IMR-90 (cell line): Measurements from ENCODE around the gene ZNF639. TPM values are rescaled to one million over a fixed set of nuclear protein-coding genes. Genes with fewer than 3 reads are reported as not detected.

Source experiments
- ATAC-seq: fragments of 200-7000 bp; cut with Tn5 transposase; 2 replicates; pipeline ENCODE4 v1.9.1; 2020; ENCODE audit warnings: low read depth, mild to moderate bottlenecking, moderate library complexity
- BruUV-seq: library from RNA; stranded (reverse); fragments of 400-500 nt; replicated peaks from 2 replicates; lab custom pipeline; 2021; lab: Mats Ljungman, UMichigan
- CTCF ChIA-PET: fragments of 300-600 bp; formaldehyde crosslinking; extraction: SDS; loops from one replicate; lab custom pipeline; 2021; ENCODE audit warnings: antibody characterized with exemption; lab: Yijun Ruan, JAX
- POLR2A ChIA-PET: fragments of 300-600 bp; sonication (Branson Sonifier 250); formaldehyde crosslinking; loops from one replicate; lab custom pipeline; 2022; ENCODE audit warnings: antibody characterized with exemption; ENCODE audit not compliant: unreplicated experiment; lab: Charles Lee
- DNase-seq: peaks from one replicate; pipeline ENCODE4 v3.0.0; 2013
- H2AFZ ChIP-seq: replicated peaks from 2 replicates; pipeline ENCODE3; 2013; ENCODE audit warnings: low read length, mild to moderate bottlenecking; ENCODE audit not compliant: poor library complexity
- H2AK5ac ChIP-seq: 2 replicates; pipeline ENCODE4 v1.6.1; 2013; ENCODE audit warnings: low read depth, low read length, inconsistent platforms
- H2AK9ac ChIP-seq: replicated peaks from 2 replicates; pipeline ENCODE3; 2013; ENCODE audit warnings: mild to moderate bottlenecking, low read depth, low read length, moderate library complexity; ENCODE audit not compliant: poor library complexity
- H2BK120ac ChIP-seq: 2 replicates; pipeline ENCODE4 v1.6.1; 2013; ENCODE audit warnings: low read depth, low read length, inconsistent platforms
- H2BK15ac ChIP-seq: 3 replicates; pipeline ENCODE4 v1.6.1; 2013; ENCODE audit warnings: low read depth, low read length, inconsistent platforms
- H2BK20ac ChIP-seq: 2 replicates; pipeline ENCODE4 v1.6.1; 2013; ENCODE audit warnings: low read depth, mild to moderate bottlenecking, inconsistent platforms, low read length, moderate library complexity
- H2BK5ac ChIP-seq: 2 replicates; pipeline ENCODE4 v1.6.1; 2013; ENCODE audit warnings: mild to moderate bottlenecking, low read depth, low read length, inconsistent platforms; ENCODE audit not compliant: poor library complexity, severe bottlenecking
- H3K14ac ChIP-seq: replicated peaks from 2 replicates; pipeline ENCODE4 v1.6.1; 2013; ENCODE audit warnings: low read depth, low read length, inconsistent platforms
- H3K18ac ChIP-seq: 2 replicates; pipeline ENCODE4 v1.6.1; 2013; ENCODE audit warnings: low read depth, low read length, control low read depth
- H3K23ac ChIP-seq: 2 replicates; pipeline ENCODE4 v1.6.1; 2013; ENCODE audit warnings: low read depth, low read length, inconsistent platforms
- H3K27ac ChIP-seq: 2 replicates; pipeline ENCODE4 v1.5.1; 2013; ENCODE audit warnings: mild to moderate bottlenecking, control low read depth, low read length; ENCODE audit not compliant: insufficient read depth
- H3K27me3 ChIP-seq: 2 replicates; pipeline ENCODE4 v1.6.1; 2013; ENCODE audit warnings: low read length; ENCODE audit not compliant: control insufficient read depth, insufficient read depth
- H3K36me3 ChIP-seq: 2 replicates; pipeline ENCODE4 v1.6.1; 2013; ENCODE audit warnings: low read length, mixed read lengths; ENCODE audit not compliant: control insufficient read depth, insufficient read depth
- H3K4ac ChIP-seq: 2 replicates; pipeline ENCODE4 v1.6.1; 2013; ENCODE audit warnings: low read depth, low read length, inconsistent platforms
- H3K4me1 ChIP-seq: 2 replicates; pipeline ENCODE4 v1.6.1; 2013; ENCODE audit warnings: low read length, mixed read lengths; ENCODE audit not compliant: control insufficient read depth, insufficient read depth
- H3K4me2 ChIP-seq: 2 replicates; pipeline ENCODE4 v1.6.1; 2013; ENCODE audit warnings: low read depth, mild to moderate bottlenecking, control low read depth, low read length, moderate library complexity
- H3K4me3 ChIP-seq: 2 replicates; pipeline ENCODE4 v1.5.1; 2013; ENCODE audit warnings: low read depth, mild to moderate bottlenecking, control low read depth, low read length, moderate library complexity; ENCODE audit not compliant: insufficient read depth
- H3K56ac ChIP-seq: 2 replicates; pipeline ENCODE4 v1.6.1; 2013; ENCODE audit warnings: low read length, inconsistent platforms; ENCODE audit not compliant: insufficient read depth; ENCODE audit errors: extremely low read depth
- H3K79me1 ChIP-seq, 2 experiments: 2 replicates each; pipeline ENCODE4 v1.6.1; 2013; ENCODE audit warnings: low read length in 2 of 2, inconsistent platforms in 1 of 2, low read depth in 1 of 2
- H3K9ac ChIP-seq: 2 replicates; pipeline ENCODE4 v1.6.1; 2013; ENCODE audit warnings: low read depth, low read length, control low read depth
- H3K9me1 ChIP-seq: 2 replicates; pipeline ENCODE4 v1.6.1; 2013; ENCODE audit warnings: low read length, inconsistent platforms; ENCODE audit not compliant: insufficient read depth
- H3K9me3 ChIP-seq: 2 replicates; pipeline ENCODE4 v1.6.1; 2013; ENCODE audit warnings: low read length; ENCODE audit not compliant: control insufficient read depth, insufficient read depth
- H4K20me1 ChIP-seq: 2 replicates; pipeline ENCODE4 v1.6.1; 2013; ENCODE audit warnings: low read length, inconsistent platforms; ENCODE audit not compliant: insufficient read depth
- H4K5ac ChIP-seq: 2 replicates; pipeline ENCODE4 v1.6.1; 2013; ENCODE audit warnings: mild to moderate bottlenecking, low read depth, low read length, control low read depth
- H4K8ac ChIP-seq, 2 experiments: 2 replicates each; pipeline ENCODE4 v1.6.1; 2013; ENCODE audit warnings: low read depth in 2 of 2, low read length in 2 of 2, control low read depth in 1 of 2, inconsistent platforms in 1 of 2
- H4K91ac ChIP-seq: 2 replicates; pipeline ENCODE4 v1.6.1; 2013; ENCODE audit warnings: low read depth, low read length, inconsistent platforms; ENCODE audit not compliant: insufficient read depth
- FOS ChIP-seq: fragments of 150-350 bp; IDR thresholded peaks from 2 replicates; pipeline ENCODE4 v1.6.1; 2016; ENCODE audit warnings: low read depth, low read length
- MAFK ChIP-seq: IDR thresholded peaks from 2 replicates; pipeline ENCODE4 v1.6.1; 2012; ENCODE audit warnings: low read depth, low read length, improper control_type of control experiment
- RAD21 ChIP-seq: IDR thresholded peaks from 2 replicates; pipeline ENCODE4 v1.6.1; 2012; ENCODE audit warnings: low read length, improper control_type of control experiment
- RCOR1 ChIP-seq: IDR thresholded peaks from 2 replicates; pipeline ENCODE4 v1.6.1; 2012; ENCODE audit warnings: mild to moderate bottlenecking, low read length, improper control_type of control experiment; ENCODE audit not compliant: insufficient replicate concordance
- WGBS, 2 experiments: methylation state at CpG; one replicate each; pipeline versions ENCODE4 v1.1.5 to v1.1.7; 2013; ENCODE audit warnings: missing lambda C conversion rate in 2 of 2; ENCODE audit not compliant: insufficient read length in 1 of 2; ENCODE audit errors: extremely low coverage in 2 of 2; 5-methylcytosine and 5-hydroxymethylcytosine counted together
- dilution Hi-C: fragments of 300-500 bp; cut with HindIII; formaldehyde crosslinking; loops from one replicate; pipeline ENCODE4 v1.14.3; 2018; ENCODE audit warnings: low sequenced_read_pairs; ENCODE audit not compliant: unreplicated experiment
- in situ Hi-C: fragments of 300-500 bp; cut with MboI; formaldehyde crosslinking; loops from 3 replicates; pipeline ENCODE4 v1.14.3; 2019; ENCODE audit warnings: low sequenced_read_pairs, inconsistent platforms, mixed read lengths
- intact Hi-C: fragments of 100-400 bp; cut with micrococcal nuclease; formaldehyde crosslinking; loops from 2 replicates; pipeline ENCODE4 v1.10.0; 2022
- polyA plus RNA-seq, 3 experiments: library from polyadenylated mRNA; depleted of rRNA; stranded (reverse); fragments of >200 nt; gene quantifications; 2 replicates each; pipeline ENCODE4 v1.2.3, GENCODE V29; 2012; ENCODE audit warnings: low replicate concordance in 1 of 3
- total RNA-seq: library from RNA; depleted of rRNA; stranded (reverse); fragments of >200 nt; gene quantifications from 2 replicates; pipeline ENCODE4 v1.2.3, GENCODE V29; 2012
- TF ChIP-seq, protein P1 (sequence below): conservative IDR thresholded peaks from 2 replicates; pipeline ENCODE4 v1.5.1; 2012; ENCODE audit warnings: mild to moderate bottlenecking, low read depth, low read length, improper control_type of control experiment
- TF ChIP-seq, protein P2 (sequence below): fragments of 150-350 bp; IDR thresholded peaks from 2 replicates; pipeline ENCODE4 v1.6.1; 2017; ENCODE audit warnings: mild to moderate bottlenecking, antibody characterized with exemption, low read length, low read depth

ZNF639 gene
- total and polyA plus RNA-seq, 2 of the 4 experiments (the other 2 are of a cell fraction) = 15.9 to 50.5 TPM

DNA sequence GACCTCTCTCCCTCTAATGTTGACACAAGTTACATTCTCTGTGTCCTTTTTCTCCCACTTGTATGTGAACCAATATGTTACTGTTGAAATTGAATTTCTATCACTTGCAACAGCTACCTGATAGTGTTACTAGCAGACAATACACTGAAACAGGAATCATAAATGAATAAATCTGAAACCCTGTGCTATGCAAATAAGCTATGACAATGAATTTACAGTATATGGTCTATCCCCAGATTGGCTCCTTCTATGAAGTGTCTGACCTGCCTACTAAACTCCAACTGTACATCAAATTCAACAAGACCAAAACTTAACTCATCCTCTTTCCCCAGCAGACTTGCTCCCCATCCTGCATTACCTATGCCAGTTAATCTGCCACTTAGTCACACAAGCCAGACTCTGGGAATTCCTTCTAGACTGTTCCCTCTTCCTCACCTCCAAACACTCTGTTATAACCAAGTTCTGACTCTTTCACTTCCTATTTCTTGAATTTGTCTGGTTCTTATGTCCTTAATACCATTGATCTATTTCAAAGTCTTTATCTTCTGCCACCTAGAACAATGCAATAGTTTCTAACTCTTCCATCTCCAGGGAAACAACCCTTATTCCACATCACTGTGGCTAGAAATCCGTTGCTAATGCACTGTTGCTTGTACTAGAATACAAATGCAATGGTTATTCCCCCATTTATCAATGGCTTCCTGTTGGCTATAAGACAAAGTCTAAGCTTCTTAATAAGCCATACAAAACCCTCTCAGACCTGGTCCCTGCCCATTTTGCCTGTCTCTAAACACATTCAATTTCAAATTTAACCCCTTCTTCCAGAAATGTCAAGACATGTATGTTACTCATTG, 13.4 kb upstream of the ZNF639 start (continued):
- TF ChIP-seq FOS = no peak

- DNase-seq (no peak), ATAC-seq (no peak)
- H3K4ac ChIP-seq = no peak overlapping the region
- peaks cover 6% of the 10 kb centered on the region; the same call in 1 of the 2 replicates for H4K20me1 ChIP-seq
- no peaks in the 10 kb centered on the region for H3K9me1 ChIP-seq
- peaks cover 2 to 3% of the 10 kb centered on the region in 2 experiments; a peak in 1 of 4 replicates for H3K79me1 ChIP-seq
- no peak overlapping the region for H3K56ac ChIP-seq
- H3K9ac ChIP-seq = no peak overlapping the region
- H2BK120ac ChIP-seq = no peak overlapping the region
- no peak overlapping the region for H2AFZ ChIP-seq
- no peak overlapping the region for H3K27ac ChIP-seq
- no peaks in the 10 kb centered on the region for H3K27me3 ChIP-seq
- H2AK5ac ChIP-seq = no peak overlapping the region
- H4K91ac ChIP-seq = no peak overlapping the region
- H2BK15ac ChIP-seq = no peak overlapping the region
- POLR2A ChIA-PET = no interaction called here
- CTCF ChIA-PET = no interaction called here
- H2AK9ac ChIP-seq = no peak overlapping the region
- no peak overlapping the region for H3K18ac ChIP-seq
- H2BK5ac ChIP-seq = no peak overlapping the region
- H3K23ac ChIP-seq = no peak overlapping the region
- no TSS peak for BruUV-seq
- TF ChIP-seq, protein P1, sequence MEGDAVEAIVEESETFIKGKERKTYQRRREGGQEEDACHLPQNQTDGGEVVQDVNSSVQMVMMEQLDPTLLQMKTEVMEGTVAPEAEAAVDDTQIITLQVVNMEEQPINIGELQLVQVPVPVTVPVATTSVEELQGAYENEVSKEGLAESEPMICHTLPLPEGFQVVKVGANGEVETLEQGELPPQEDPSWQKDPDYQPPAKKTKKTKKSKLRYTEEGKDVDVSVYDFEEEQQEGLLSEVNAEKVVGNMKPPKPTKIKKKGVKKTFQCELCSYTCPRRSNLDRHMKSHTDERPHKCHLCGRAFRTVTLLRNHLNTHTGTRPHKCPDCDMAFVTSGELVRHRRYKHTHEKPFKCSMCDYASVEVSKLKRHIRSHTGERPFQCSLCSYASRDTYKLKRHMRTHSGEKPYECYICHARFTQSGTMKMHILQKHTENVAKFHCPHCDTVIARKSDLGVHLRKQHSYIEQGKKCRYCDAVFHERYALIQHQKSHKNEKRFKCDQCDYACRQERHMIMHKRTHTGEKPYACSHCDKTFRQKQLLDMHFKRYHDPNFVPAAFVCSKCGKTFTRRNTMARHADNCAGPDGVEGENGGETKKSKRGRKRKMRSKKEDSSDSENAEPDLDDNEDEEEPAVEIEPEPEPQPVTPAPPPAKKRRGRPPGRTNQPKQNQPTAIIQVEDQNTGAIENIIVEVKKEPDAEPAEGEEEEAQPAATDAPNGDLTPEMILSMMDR = no peak
- TF ChIP-seq RAD21 (no peak), RCOR1 (no peak), MAFK (no peak)
- TF ChIP-seq, protein P2, sequence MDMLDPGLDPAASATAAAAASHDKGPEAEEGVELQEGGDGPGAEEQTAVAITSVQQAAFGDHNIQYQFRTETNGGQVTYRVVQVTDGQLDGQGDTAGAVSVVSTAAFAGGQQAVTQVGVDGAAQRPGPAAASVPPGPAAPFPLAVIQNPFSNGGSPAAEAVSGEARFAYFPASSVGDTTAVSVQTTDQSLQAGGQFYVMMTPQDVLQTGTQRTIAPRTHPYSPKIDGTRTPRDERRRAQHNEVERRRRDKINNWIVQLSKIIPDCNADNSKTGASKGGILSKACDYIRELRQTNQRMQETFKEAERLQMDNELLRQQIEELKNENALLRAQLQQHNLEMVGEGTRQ = no peak
- H3K36me3 ChIP-seq = no peaks in the 10 kb centered on the region
- intact Hi-C loops = no loop called here
- dilution Hi-C loops = no loop called here
- no peaks in the 10 kb centered on the region for H3K9me3 ChIP-seq
- H4K5ac ChIP-seq = no peak overlapping the region
- 79% methylated on average over 2 of the region's 2 CpGs; no CpG with 5 or more reads in 1 of the 2 experiments for WGBS, 2 experiments
- no peak overlapping the region for H2BK20ac ChIP-seq
- peaks cover 1% of the 10 kb centered on the region; the same call in 1 of the 2 replicates for H3K4me1 ChIP-seq
- H3K14ac ChIP-seq = no peak overlapping the region
- H3K4me3 ChIP-seq = no peak overlapping the region
- H3K4me2 ChIP-seq = no peak overlapping the region
- in situ Hi-C loops = loop anchor here (5.0 to 10.0 kb wide), 3 partner anchors 214 to 874 kb away; no protein-coding TSS in a partner anchor
- no peak overlapping the region for H4K8ac ChIP-seq
These were observed 4.0 kb upstream of the ZNF639 start for GRCh38 chr3:179318876-179319275.
